Measurements from ENCODE around the gene SNAPC4.

GRCh38 chr9:136407911-136408310 is 7.9 kb upstream of the SNAPC4 start:
- TF ChIP-seq CTCF (IDR thresholded peaks at IDR 0.05 in 8 of 11, conservative IDR thresholded peaks at IDR 0.05 in 3 of 11), result no peak
- TF ChIP-seq POLR2AphosphoS5 (IDR thresholded peaks at IDR 0.05), result no peak
